Ectodermal cell (in vitro differentiated cells): ENCODE data around the gene CDK5.
A peak's percentile ranks its signal among the peaks of the same experiment; 100 is the strongest.

Experiments used
- H3K27ac ChIP-seq: 2 replicates; pipeline ENCODE4 v1.7.0; 2013; ENCODE audit warnings: mild to moderate bottlenecking, low read depth, low read length; ENCODE audit not compliant: insufficient read depth, poor library complexity, severe bottlenecking
- H3K27me3 ChIP-seq: 2 replicates; pipeline ENCODE4 v1.7.0; 2013; ENCODE audit warnings: mild to moderate bottlenecking, low read length; ENCODE audit not compliant: insufficient read depth, control insufficient read depth, poor library complexity, severe bottlenecking
- H3K36me3 ChIP-seq: one replicate; pipeline ENCODE4 v1.7.0; 2013; ENCODE audit warnings: low read length; ENCODE audit not compliant: control insufficient read depth, insufficient read depth
- H3K4me1 ChIP-seq: one replicate; pipeline ENCODE4 v1.7.0; 2013; ENCODE audit warnings: low read length; ENCODE audit not compliant: control insufficient read depth, insufficient read depth
- H3K4me3 ChIP-seq: 2 replicates; pipeline ENCODE4 v1.7.0; 2013; ENCODE audit warnings: low read depth, low read length, control low read depth; ENCODE audit not compliant: insufficient read depth
- H3K9me3 ChIP-seq: 2 replicates; pipeline ENCODE4 v1.7.0; 2013; ENCODE audit warnings: mild to moderate bottlenecking, low read length, moderate library complexity; ENCODE audit not compliant: control insufficient read depth
- WGBS, 2 experiments: methylation state at CpG; one replicate each; pipeline ENCODE4 v1.1.7; 2013; ENCODE audit warnings: missing lambda C conversion rate in 2 of 2; 5-methylcytosine and 5-hydroxymethylcytosine counted together

Gene CDK5

GRCh38 chr7:151094675-151095074, 37.0 kb upstream of the CDK5 start:
- 91 to 94% methylated on average over 5 of the region's 5 CpGs for WGBS, 2 experiments
- no peaks in the 10 kb centered on the region for H3K27me3 ChIP-seq
- no peak overlapping the region for H3K4me3 ChIP-seq
- no peaks in the 10 kb centered on the region for H3K9me3 ChIP-seq
- no peaks in the 10 kb centered on the region for H3K36me3 ChIP-seq
- peaks cover 3% of the 10 kb centered on the region for H3K4me1 ChIP-seq
- no peak overlapping the region for H3K27ac ChIP-seq

GRCh38 chr7:151093748-151094147, 36.1 kb upstream of the CDK5 start:
- peaks cover 13% of the 10 kb centered on the region for H3K4me1 ChIP-seq
- no peak overlapping the region for H3K4me3 ChIP-seq
- H3K27me3 ChIP-seq, result no peaks in the 10 kb centered on the region
- H3K36me3 ChIP-seq, result no peaks in the 10 kb centered on the region
- 93 to 95% methylated on average over 6 of the region's 6 CpGs for WGBS, 2 experiments
- no peaks in the 10 kb centered on the region for H3K9me3 ChIP-seq
- H3K27ac ChIP-seq, result no peak overlapping the region

DNA sequence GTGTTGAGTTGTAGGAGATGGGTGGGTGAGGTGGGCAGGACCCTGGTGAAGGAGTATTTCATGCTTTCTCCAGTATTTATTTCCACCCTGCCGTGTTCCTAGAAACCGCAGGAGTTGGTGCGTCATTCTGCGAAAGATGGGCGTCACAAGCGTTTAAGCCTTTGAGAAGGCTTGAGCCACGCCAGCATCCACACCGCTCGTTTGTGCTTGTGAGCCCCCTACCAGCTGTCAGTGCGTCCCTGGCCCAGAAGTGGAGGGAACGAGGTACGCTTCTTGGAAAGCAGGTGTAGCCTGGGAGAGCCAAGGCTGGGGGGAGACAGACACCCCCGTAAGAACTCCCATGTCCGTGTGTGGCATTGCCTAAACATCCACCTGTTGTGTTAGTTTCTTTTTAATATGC, 34.3 kb upstream of the CDK5 start:
- Histone ChIP-seq H3K4me3 (no peak overlapping the region), H3K9me3 (no peaks in the 10 kb centered on the region), H3K36me3 (no peaks in the 10 kb centered on the region), H3K27ac (no peak overlapping the region), H3K27me3 (peaks cover 12% of the 10 kb centered on the region), H3K4me1 (peaks cover 25% of the 10 kb centered on the region)
- 95 to 96% methylated on average over 14 of the region's 14 CpGs for WGBS, 2 experiments

GRCh38 chr7:151091431-151091830, 33.7 kb upstream of the CDK5 start:
- H3K27me3 ChIP-seq, result peaks cover 12% of the 10 kb centered on the region
- H3K4me1 ChIP-seq, result peaks cover 25% of the 10 kb centered on the region
- no peak overlapping the region for H3K4me3 ChIP-seq
- H3K9me3 ChIP-seq, result no peaks in the 10 kb centered on the region
- WGBS, 2 experiments, result 64% methylated on average over 6 of the region's 6 CpGs
- H3K27ac ChIP-seq, result no peak overlapping the region
- no peaks in the 10 kb centered on the region for H3K36me3 ChIP-seq

- no peak overlapping the region for H3K4me3 ChIP-seq
- peaks cover 25% of the 10 kb centered on the region for H3K4me1 ChIP-seq
- H3K27ac ChIP-seq, result no peak overlapping the region
- 92% methylated on average over 7 of the region's 7 CpGs for WGBS, 2 experiments
- no peaks in the 10 kb centered on the region for H3K9me3 ChIP-seq
- H3K27me3 ChIP-seq, result peaks cover 12% of the 10 kb centered on the region
- H3K36me3 ChIP-seq, result no peaks in the 10 kb centered on the region
Measured at GRCh38 chr7:151091003-151091402, 33.3 kb upstream of the CDK5 start.

GRCh38 chr7:151089893-151090730, 32.4 kb upstream of the CDK5 start:
- Histone ChIP-seq H3K4me1 (peaks cover 29% of the 10 kb centered on the region), H3K36me3 (no peaks in the 10 kb centered on the region), H3K27me3 (peaks cover 12% of the 10 kb centered on the region), H3K9me3 (no peaks in the 10 kb centered on the region), H3K27ac (no peak overlapping the region), H3K4me3 (peak overlapping the region; percentile 22)
- WGBS, 2 experiments, result 82 to 85% methylated on average over 19 to 21 of the region's 22 CpGs

GRCh38 chr7:151088856-151089699, 31.4 kb upstream of the CDK5 start:
- Histone ChIP-seq H3K4me1 (peaks cover 33% of the 10 kb centered on the region), H3K9me3 (no peaks in the 10 kb centered on the region), H3K27ac (peak overlapping the region; percentile 74), H3K4me3 (peak overlapping the region; percentile 85), H3K27me3 (peaks cover 17% of the 10 kb centered on the region), H3K36me3 (no peaks in the 10 kb centered on the region)
- WGBS, 2 experiments, result 11 to 12% methylated on average over 30 of the region's 30 CpGs

DNA sequence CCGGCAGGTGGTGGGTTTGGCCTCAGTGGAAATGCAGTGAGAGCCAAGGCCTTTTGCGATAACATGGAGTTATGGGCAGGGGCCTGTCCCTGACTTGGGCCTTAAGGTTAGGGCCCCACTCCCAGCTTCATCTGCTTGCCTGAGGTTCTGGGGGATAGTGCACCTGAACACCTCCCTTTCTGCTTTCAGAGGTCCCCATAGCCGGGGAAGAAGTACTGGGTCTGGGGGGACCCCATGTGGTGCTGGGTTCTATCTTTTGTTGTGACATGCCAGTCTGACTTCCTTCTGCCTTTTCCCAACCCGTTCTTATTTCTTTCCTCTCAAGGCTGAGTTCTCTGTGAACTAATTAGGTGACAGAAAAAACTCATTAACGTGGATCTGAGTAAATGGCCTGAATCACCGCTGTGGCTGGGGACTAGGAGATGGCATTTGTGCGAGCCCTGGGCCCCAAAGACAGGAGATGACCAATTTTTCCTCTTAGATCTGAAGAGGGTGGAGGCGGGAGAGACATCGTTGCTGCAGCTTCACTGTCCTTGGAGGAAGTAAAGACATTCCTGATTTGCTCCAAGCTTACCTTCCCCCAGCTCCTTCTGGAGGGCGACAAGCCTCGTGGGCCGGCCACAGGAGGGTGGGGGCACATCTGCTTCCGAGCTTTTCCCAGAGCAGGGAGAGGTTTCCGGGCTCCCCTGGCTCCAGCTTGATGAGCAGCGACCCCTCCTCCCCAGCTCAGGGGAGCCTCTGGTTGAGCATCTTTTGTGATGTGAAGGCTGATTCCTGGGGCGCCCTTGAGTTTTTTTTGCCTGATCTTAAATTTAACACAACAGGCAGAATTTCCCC, 30.5 kb upstream of the CDK5 start:
- Histone ChIP-seq H3K27me3 (peaks cover 23% of the 10 kb centered on the region), H3K27ac (no peak overlapping the region), H3K9me3 (no peaks in the 10 kb centered on the region), H3K4me1 (peaks cover 33% of the 10 kb centered on the region), H3K4me3 (peak overlapping the region; percentile 85), H3K36me3 (no peaks in the 10 kb centered on the region)
- WGBS, 2 experiments, result 12 to 15% methylated on average over 16 of the region's 16 CpGs

- 1 to 2% methylated on average over 70 of the region's 70 CpGs for WGBS, 2 experiments
- Histone ChIP-seq H3K4me1 (peaks cover 37% of the 10 kb centered on the region), H3K36me3 (no peaks in the 10 kb centered on the region), H3K27me3 (peaks cover 23% of the 10 kb centered on the region), H3K9me3 (no peaks in the 10 kb centered on the region), H3K27ac (no peak overlapping the region), H3K4me3 (peak overlapping the region; percentile 85)
Measured at GRCh38 chr7:151087245-151088018, 29.7 kb upstream of the CDK5 start.
